ENCODE data around the gene SMG5. TPM values are rescaled to one million over a fixed set of nuclear protein-coding genes. Genes with fewer than 3 reads are reported as not detected.

SMG5 gene
- polyA plus RNA-seq, 1 of the 3 experiments (the other 2 are of a cell fraction) = 21.3 TPM

DNA sequence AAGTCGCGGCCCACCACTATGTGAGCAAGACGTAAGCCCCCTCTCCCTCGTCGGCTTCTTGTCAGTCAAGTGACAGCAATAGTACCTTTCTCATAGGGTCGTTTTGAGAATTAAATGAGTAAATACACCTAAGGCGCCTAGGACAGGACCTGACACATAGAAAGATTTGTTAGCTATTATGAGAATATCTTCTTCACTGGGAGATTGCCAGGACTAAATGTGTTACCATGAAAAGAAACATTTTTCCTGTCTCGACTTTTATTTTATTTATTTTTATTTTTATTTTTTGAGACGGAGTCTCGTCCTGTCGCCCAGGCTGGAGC, 69.0 kb downstream of the SMG5 start:
- no peaks in the 10 kb centered on the region for H3K27me3 ChIP-seq (ENCODE audit: insufficient read depth)
- peak overlapping the region; percentile 94 to 97 for H3K27ac ChIP-seq (ENCODE audit: low read depth in 2 of 2, low read length in 1 of 2)
- peak overlapping the region; percentile 85 for H3K9ac ChIP-seq
- H3K36me3 ChIP-seq (replicated peaks in 1 of 2; ENCODE audit: control insufficient read depth in 1 of 2, insufficient read depth in 2 of 2, low read length in 1 of 2) = peaks cover 10 to 30% of the 10 kb centered on the region in 2 experiments
- WGBS (ENCODE audit: low lambda C conversion rate) = 26% methylated on average over 11 of the region's 11 CpGs
- H3F3A ChIP-seq (replicated peaks; ENCODE audit: insufficient read depth) = peaks cover 34% of the 10 kb centered on the region
- POLR2A ChIA-PET = interaction anchor here (0.6 to 1.9 kb wide), 14 partner anchors 8 to 124 kb away, joined by 3 to 17 read pairs (median 5); partner anchors contain the start of genes CCT3, SLC25A44, SMG5 and TSACC
- H2AFZ ChIP-seq (ENCODE audit: low read depth) = peak overlapping the region; percentile 36; the same call in 1 of the 2 replicates
- H3K79me2 ChIP-seq (ENCODE audit: insufficient read depth) = peaks cover 15% of the 10 kb centered on the region
- peak overlapping the region; percentile 92 for H3K4me2 ChIP-seq
- H4K20me1 ChIP-seq (ENCODE audit: insufficient read depth) = no peaks in the 10 kb centered on the region
- H3K9me2 ChIP-seq = no peaks in the 10 kb centered on the region
- peaks cover 7 to 8% of the 10 kb centered on the region in 2 experiments; a peak in 2 of 4 replicates for H3K4me1 ChIP-seq (ENCODE audit: control insufficient read depth in 1 of 2, insufficient read depth in 2 of 2, low read depth in 1 of 2, low read length in 1 of 2)
- no peak for DNase-seq
- CTCF ChIA-PET = interaction anchor here (1.1 to 3.6 kb wide), 13 partner anchors 11 to 206 kb away, joined by 3 to 44 read pairs (median 5); no protein-coding TSS in a partner anchor
- no peaks in the 10 kb centered on the region for H3K9me3 ChIP-seq
- no peak for TF ChIP-seq CHD2 (IDR thresholded peaks at IDR 0.05; ENCODE audit: low read length, partially characterized antibody)
- TF ChIP-seq EZH2phosphoT487 (IDR thresholded peaks at IDR 0.05; ENCODE audit: borderline replicate concordance, low read depth) = no peak
- TF ChIP-seq RFX5 (IDR thresholded peaks at IDR 0.05; ENCODE audit: low read length) = no peak
- TF ChIP-seq NRF1 (IDR thresholded peaks at IDR 0.05; ENCODE audit: low read depth, low read length) = no peak
- no peak for TF ChIP-seq JUND (IDR thresholded peaks at IDR 0.05)
- TF ChIP-seq TAF1 (IDR thresholded peaks at IDR 0.05; ENCODE audit: borderline replicate concordance, low read depth, low read length) = no peak
- TF ChIP-seq RAD21 (IDR thresholded peaks at IDR 0.05; ENCODE audit: low read length) = no peak
- H3K4me3 ChIP-seq (ENCODE audit: low read depth in 2 of 2, low read length in 1 of 2) = peak overlapping the region; percentile 67 to 70

DNA sequence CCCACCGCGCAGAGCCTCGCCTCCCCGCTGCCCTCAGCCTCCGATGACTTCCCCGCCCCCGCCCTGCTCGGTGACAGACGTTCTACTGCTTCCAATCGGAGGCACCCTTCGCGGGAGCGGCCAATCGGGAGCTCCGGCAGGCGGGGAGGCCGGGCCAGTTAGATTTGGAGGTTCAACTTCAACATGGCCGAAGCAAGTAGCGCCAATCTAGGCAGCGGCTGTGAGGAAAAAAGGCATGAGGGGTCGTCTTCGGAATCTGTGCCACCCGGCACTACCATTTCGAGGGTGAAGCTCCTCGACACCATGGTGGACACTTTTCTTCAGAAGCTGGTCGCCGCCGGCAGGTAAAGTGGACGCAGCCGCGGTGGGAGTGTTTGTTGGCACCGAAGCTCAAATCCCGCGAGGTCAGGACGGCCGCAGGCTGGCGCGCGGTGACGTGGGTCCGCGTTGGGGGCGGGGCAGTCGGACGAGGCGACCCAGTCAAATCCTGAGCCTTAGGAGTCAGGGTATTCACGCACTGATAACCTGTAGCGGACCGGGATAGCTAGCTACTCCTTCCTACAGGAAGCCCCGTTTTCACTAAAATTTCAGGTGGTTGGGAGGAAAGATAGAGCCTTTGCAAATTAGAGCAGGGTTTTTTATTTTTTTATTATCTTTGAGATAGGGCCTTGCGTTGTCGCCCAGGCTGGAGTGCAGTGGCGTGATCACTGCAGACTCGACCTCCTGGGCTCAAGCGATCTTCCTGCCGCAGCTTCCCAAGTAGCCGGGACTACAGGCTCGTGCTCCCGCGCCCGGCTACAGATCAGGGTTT, 69.6 kb downstream of the SMG5 start, which contains the start of gene PMF1:
PMF1 (plus strand) TSS at position 175 of the 811 bp plus-strand sequence; CDS start at position 184, 9 bp downstream.
- Histone ChIP-seq H3K4me1 (ENCODE audit: control insufficient read depth in 1 of 2, insufficient read depth in 2 of 2, low read depth in 1 of 2, low read length in 1 of 2) (peaks cover 7 to 8% of the 10 kb centered on the region in 2 experiments; a peak in 2 of 4 replicates), H3K9ac (peak within 1 kb of the TSS; percentile 85), H3F3A (replicated peaks; ENCODE audit: insufficient read depth) (peaks cover 33% of the 10 kb centered on the region), H3K36me3 (replicated peaks in 1 of 2; ENCODE audit: control insufficient read depth in 1 of 2, insufficient read depth in 2 of 2, low read length in 1 of 2) (peaks cover 15 to 34% of the 10 kb centered on the region in 2 experiments), H3K27ac (ENCODE audit: low read depth in 2 of 2, low read length in 1 of 2) (peak within 1 kb of the TSS; percentile 94 to 97), H3K9me2 (no peaks in the 10 kb centered on the region), H3K27me3 (ENCODE audit: insufficient read depth) (no peaks in the 10 kb centered on the region), H3K4me3 (ENCODE audit: low read depth in 2 of 2, low read length in 1 of 2) (peak within 1 kb of the TSS; percentile 67 to 70), H4K20me1 (ENCODE audit: insufficient read depth) (no peaks in the 10 kb centered on the region), H3K4me2 (peak within 1 kb of the TSS; percentile 92), H3K79me2 (ENCODE audit: insufficient read depth) (peaks cover 20% of the 10 kb centered on the region), H2AFZ (ENCODE audit: low read depth) (peak within 1 kb of the TSS; percentile 76), H3K9me3 (no peaks in the 10 kb centered on the region)
- peak; percentile 98 for DNase-seq
- ChIA-PET POLR2A (interaction anchor here (0.6 to 1.9 kb wide), 17 partner anchors 9 to 355 kb away, joined by 3 to 17 read pairs (median 4); partner anchors contain the start of genes CCT3, SLC25A44, SMG5 and TSACC), CTCF (interaction anchor here (0.7 to 3.6 kb wide), 22 partner anchors 8 to 206 kb away, joined by 3 to 44 read pairs (median 4); partner anchors contain the start of gene SLC25A44)
- 1% methylated on average over 27 of the region's 61 CpGs for WGBS (ENCODE audit: low lambda C conversion rate)
- TF ChIP-seq, protein P1, sequence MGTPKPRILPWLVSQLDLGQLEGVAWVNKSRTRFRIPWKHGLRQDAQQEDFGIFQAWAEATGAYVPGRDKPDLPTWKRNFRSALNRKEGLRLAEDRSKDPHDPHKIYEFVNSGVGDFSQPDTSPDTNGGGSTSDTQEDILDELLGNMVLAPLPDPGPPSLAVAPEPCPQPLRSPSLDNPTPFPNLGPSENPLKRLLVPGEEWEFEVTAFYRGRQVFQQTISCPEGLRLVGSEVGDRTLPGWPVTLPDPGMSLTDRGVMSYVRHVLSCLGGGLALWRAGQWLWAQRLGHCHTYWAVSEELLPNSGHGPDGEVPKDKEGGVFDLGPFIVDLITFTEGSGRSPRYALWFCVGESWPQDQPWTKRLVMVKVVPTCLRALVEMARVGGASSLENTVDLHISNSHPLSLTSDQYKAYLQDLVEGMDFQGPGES (IDR thresholded peaks at IDR 0.05; ENCODE audit: low read depth, low read length) = peak; percentile 82; the same call in 1 of the 2 replicates
- TF ChIP-seq ELF1 (IDR thresholded peaks at IDR 0.05) (0 out of 2 replicates have a peak, but pooled peaks have one; percentile 24), YY1 (IDR thresholded peaks at IDR 0.05; ENCODE audit: low read depth) (peak; percentile 95), SIN3A (IDR thresholded peaks at IDR 0.05; ENCODE audit: borderline replicate concordance, low read depth, low read length) (no peak), FOSL2 (IDR thresholded peaks at IDR 0.05; ENCODE audit: borderline replicate concordance, low read depth) (no peak), EZH2phosphoT487 (IDR thresholded peaks at IDR 0.05; ENCODE audit: borderline replicate concordance, low read depth) (no peak), SMC3 (IDR thresholded peaks at IDR 0.05; ENCODE audit: low read depth, low read length) (no peak), NRF1 (IDR thresholded peaks at IDR 0.05; ENCODE audit: low read depth, low read length) (no peak), RCOR1 (IDR thresholded peaks at IDR 0.05; ENCODE audit: low read length) (no peak), NFIC (IDR thresholded peaks at IDR 0.05; ENCODE audit: borderline replicate concordance) (peak; percentile 16; the same call in 1 of the 2 replicates), RFX5 (IDR thresholded peaks at IDR 0.05; ENCODE audit: low read length) (peak; percentile 58; the same call in 1 of the 2 replicates)
- TF ChIP-seq, protein P2, sequence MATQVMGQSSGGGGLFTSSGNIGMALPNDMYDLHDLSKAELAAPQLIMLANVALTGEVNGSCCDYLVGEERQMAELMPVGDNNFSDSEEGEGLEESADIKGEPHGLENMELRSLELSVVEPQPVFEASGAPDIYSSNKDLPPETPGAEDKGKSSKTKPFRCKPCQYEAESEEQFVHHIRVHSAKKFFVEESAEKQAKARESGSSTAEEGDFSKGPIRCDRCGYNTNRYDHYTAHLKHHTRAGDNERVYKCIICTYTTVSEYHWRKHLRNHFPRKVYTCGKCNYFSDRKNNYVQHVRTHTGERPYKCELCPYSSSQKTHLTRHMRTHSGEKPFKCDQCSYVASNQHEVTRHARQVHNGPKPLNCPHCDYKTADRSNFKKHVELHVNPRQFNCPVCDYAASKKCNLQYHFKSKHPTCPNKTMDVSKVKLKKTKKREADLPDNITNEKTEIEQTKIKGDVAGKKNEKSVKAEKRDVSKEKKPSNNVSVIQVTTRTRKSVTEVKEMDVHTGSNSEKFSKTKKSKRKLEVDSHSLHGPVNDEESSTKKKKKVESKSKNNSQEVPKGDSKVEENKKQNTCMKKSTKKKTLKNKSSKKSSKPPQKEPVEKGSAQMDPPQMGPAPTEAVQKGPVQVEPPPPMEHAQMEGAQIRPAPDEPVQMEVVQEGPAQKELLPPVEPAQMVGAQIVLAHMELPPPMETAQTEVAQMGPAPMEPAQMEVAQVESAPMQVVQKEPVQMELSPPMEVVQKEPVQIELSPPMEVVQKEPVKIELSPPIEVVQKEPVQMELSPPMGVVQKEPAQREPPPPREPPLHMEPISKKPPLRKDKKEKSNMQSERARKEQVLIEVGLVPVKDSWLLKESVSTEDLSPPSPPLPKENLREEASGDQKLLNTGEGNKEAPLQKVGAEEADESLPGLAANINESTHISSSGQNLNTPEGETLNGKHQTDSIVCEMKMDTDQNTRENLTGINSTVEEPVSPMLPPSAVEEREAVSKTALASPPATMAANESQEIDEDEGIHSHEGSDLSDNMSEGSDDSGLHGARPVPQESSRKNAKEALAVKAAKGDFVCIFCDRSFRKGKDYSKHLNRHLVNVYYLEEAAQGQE (IDR thresholded peaks at IDR 0.05; ENCODE audit: low read depth, low read length) = no peak; the same call in 1 of the 2 replicates
- TF ChIP-seq, protein P3, sequence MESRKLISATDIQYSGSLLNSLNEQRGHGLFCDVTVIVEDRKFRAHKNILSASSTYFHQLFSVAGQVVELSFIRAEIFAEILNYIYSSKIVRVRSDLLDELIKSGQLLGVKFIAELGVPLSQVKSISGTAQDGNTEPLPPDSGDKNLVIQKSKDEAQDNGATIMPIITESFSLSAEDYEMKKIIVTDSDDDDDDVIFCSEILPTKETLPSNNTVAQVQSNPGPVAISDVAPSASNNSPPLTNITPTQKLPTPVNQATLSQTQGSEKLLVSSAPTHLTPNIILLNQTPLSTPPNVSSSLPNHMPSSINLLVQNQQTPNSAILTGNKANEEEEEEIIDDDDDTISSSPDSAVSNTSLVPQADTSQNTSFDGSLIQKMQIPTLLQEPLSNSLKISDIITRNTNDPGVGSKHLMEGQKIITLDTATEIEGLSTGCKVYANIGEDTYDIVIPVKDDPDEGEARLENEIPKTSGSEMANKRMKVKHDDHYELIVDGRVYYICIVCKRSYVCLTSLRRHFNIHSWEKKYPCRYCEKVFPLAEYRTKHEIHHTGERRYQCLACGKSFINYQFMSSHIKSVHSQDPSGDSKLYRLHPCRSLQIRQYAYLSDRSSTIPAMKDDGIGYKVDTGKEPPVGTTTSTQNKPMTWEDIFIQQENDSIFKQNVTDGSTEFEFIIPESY (IDR thresholded peaks at IDR 0.05; ENCODE audit: borderline replicate concordance, low read depth) = peak; percentile 97
- TF ChIP-seq, protein P4, sequence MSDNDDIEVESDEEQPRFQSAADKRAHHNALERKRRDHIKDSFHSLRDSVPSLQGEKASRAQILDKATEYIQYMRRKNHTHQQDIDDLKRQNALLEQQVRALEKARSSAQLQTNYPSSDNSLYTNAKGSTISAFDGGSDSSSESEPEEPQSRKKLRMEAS (IDR thresholded peaks at IDR 0.05; ENCODE audit: low read depth) = peak; percentile 54; the same call in 1 of the 2 replicates

All from SK-N-SH (cell line).